Activated T-cell treated with anti-CD3 and anti-CD28 coated beads, Interleukin-2, amount 50 U/mL, for 72 hours (primary cell): ENCODE results near the gene ZCCHC14. TPM values are rescaled to one million over a fixed set of nuclear protein-coding genes. Genes with fewer than 3 reads are reported as not detected.

Source experiments
- ATAC-seq, 2 donors: fragments of 150-1000 bp; cut with Tn5 transposase; replicated peaks in 1 of 2; 2 replicates each; pipeline ENCODE4 v1.10.0; 2021; ENCODE audit warnings: moderate library complexity in 2 of 2, mild to moderate bottlenecking in 1 of 2
- DNase-seq, 2 donors: peaks; one replicate each; pipeline ENCODE4 v3.0.0; 2021 to 2022; ENCODE audit warnings: mixed read lengths in 1 of 2
- H3K27ac Mint-ChIP-seq: one replicate; pipeline ENCODE4 v1.8.0; 2022; ENCODE audit warnings: mild to moderate bottlenecking, moderate library complexity, mixed read lengths
- H3K27me3 Mint-ChIP-seq: one replicate; pipeline ENCODE4 v1.8.0; 2022; ENCODE audit warnings: low read depth, mixed read lengths
- H3K36me3 Mint-ChIP-seq, 2 donors: one replicate each; pipeline ENCODE4 v1.8.0; 2022; ENCODE audit warnings: mixed read lengths in 2 of 2, mild to moderate bottlenecking in 1 of 2; ENCODE audit not compliant: insufficient read depth in 2 of 2
- H3K4me1 Mint-ChIP-seq: one replicate; pipeline ENCODE4 v1.8.0; 2022; ENCODE audit warnings: low read depth, mixed read lengths
- H3K4me3 Mint-ChIP-seq, 2 donors: one replicate each; pipeline ENCODE4 v1.8.0; 2022; ENCODE audit warnings: mild to moderate bottlenecking in 2 of 2, mixed read lengths in 2 of 2, moderate library complexity in 2 of 2
- H3K9me3 Mint-ChIP-seq, 2 donors: one replicate each; pipeline ENCODE4 v1.8.0; 2022; ENCODE audit warnings: mixed read lengths in 2 of 2
- total RNA-seq, 2 donors: library from RNA; stranded (reverse); gene quantifications; one replicate each; pipeline ENCODE4 v1.2.3, GENCODE V29; 2022

The ZCCHC14 gene
- total RNA-seq, 2 donors from 2014 or later: 13.6 to 14.1 TPM

DNA sequence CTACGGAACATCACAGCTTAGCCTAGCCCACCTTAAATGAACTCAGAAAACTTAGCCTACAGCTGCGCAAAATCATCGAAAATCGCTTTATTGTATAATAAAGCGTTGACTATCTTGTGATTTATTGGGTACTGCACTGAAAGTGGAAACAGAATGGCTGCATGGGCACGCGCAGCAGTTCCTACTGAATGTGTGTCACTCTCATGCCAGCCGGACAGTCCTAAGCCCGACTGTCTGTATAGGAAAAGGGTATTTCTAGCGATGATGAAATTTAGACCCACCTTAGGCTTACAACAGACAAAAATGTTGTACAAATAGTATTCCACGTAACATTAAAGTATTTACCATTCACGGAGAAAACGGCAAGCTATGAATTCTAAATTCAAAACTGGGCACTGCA, 118.5 kb downstream of the ZCCHC14 start:
- H3K27me3 Mint-ChIP-seq: no peaks in the 10 kb centered on the region
- no peak for ATAC-seq

DNA sequence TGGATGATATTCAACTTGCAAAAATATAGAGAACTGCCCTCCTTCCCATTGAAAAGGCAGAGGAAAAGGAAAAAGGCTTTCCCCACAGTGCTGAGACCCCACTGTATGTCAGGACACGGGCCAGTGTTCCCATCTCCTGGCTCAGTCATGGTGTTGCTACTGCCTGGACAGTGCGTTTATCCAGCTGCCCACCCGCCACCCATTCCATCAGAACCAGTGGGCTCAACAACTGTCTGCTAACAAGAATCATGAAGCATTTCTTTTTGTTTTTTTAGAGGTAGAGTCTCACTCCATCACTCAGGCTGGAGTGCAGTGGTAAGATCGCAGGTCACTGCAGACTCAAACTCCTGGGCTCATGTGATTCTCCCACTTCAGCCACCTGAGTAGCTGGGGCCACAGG, 120.5 kb downstream of the ZCCHC14 start:
- no peak overlapping the region for H3K27ac Mint-ChIP-seq
- H3K4me3 Mint-ChIP-seq: no peak overlapping the region
- H3K36me3 Mint-ChIP-seq: no peaks in the 10 kb centered on the region
- no peak for ATAC-seq
- H3K9me3 Mint-ChIP-seq: no peaks in the 10 kb centered on the region
- DNase-seq: no peak
- peaks cover 49% of the 10 kb centered on the region for H3K4me1 Mint-ChIP-seq
- H3K27me3 Mint-ChIP-seq: no peaks in the 10 kb centered on the region

More for the DNA sequence above, 118.5 kb downstream of the ZCCHC14 start:
- Mint-ChIP-seq H3K4me3 (no peak overlapping the region), H3K9me3 (no peaks in the 10 kb centered on the region), H3K4me1 (peaks cover 41% of the 10 kb centered on the region), H3K27ac (no peak overlapping the region), H3K36me3 (no peaks in the 10 kb centered on the region)
- DNase-seq: no peak

DNA sequence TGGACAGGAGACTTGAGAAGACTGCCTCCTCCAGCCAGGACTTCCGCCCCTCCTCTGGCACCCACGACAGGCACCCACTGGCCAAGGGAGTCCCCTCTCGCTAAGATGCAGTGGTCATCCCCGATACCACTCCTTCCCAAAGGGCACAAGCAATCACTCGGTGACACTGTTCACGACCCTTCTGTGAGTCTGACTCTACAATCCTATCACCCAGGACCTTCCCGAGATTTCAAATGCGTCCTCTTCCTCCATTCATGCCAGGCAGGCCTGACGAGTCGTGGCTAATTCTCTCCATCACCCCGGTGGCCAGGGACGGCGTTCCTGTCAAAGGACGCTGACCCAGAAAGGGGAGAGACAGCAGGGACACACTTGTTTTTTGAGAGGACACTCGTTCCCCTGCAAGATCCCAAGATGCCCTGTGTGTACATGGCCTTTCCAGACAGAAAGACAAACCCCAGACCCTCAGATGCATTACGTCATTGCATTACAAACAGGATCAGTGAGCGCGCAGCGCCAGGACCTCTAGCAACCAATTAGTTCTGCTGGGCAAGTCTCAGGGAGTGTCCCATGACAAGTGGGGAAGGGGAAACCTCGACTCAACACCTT, 121.5 kb downstream of the ZCCHC14 start:
- H3K27me3 Mint-ChIP-seq: no peaks in the 10 kb centered on the region
- no peaks in the 10 kb centered on the region for H3K36me3 Mint-ChIP-seq
- H3K4me3 Mint-ChIP-seq: no peak overlapping the region
- H3K4me1 Mint-ChIP-seq: peaks cover 40% of the 10 kb centered on the region
- ATAC-seq (no peak), DNase-seq (no peak)
- H3K9me3 Mint-ChIP-seq: no peaks in the 10 kb centered on the region
- no peak overlapping the region for H3K27ac Mint-ChIP-seq

DNA sequence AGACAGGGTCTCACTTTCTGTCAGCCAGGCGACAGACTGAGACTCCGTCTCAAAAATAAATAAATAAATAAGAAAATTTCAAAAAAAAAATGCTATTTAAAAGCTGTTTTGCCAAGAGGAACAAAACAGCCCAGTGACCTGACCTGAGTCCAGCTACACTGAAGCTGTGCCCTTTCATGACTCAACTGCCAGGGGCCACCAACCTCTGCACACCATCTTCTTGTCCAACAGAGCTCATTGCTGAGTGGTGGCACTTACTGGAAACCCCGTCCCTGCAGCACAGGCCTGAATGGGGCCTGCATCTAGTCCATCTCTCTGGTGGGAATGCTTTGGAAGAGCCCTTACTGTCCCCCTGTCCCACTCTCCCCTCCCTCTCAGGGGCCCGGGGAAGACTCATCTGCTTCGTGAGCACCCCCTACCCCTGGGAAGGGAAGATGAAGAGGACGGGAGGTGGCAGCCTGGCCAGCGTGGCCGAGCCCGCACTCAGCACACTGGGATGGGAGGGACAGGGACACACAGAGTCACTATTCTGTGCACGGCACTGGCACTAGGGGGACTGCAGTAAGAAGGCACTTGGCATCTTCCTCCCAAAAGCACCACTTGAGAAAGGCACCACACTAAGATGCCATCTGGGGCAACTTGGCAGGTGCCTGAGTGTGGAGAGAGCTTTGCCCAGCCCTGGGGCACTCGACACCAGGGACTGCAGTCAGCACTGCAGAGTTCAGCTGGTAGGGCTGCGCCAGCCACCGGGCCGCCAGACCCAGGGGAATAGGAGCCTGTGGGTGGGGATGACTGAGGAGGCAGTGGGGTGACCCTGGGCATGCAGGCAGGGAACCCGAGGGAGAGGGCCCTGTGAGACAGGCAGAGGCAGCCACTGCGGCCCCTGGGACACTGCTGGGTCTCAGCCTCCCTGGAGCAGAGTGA, 122.8 kb downstream of the ZCCHC14 start:
- Mint-ChIP-seq H3K27me3 (no peaks in the 10 kb centered on the region), H3K36me3 (no peaks in the 10 kb centered on the region), H3K4me3 (no peak overlapping the region), H3K4me1 (peaks cover 32% of the 10 kb centered on the region), H3K27ac (no peak overlapping the region), H3K9me3 (no peaks in the 10 kb centered on the region)
- ATAC-seq (peak in 1 of 2 donors; percentile 11), DNase-seq (no peak)

DNA sequence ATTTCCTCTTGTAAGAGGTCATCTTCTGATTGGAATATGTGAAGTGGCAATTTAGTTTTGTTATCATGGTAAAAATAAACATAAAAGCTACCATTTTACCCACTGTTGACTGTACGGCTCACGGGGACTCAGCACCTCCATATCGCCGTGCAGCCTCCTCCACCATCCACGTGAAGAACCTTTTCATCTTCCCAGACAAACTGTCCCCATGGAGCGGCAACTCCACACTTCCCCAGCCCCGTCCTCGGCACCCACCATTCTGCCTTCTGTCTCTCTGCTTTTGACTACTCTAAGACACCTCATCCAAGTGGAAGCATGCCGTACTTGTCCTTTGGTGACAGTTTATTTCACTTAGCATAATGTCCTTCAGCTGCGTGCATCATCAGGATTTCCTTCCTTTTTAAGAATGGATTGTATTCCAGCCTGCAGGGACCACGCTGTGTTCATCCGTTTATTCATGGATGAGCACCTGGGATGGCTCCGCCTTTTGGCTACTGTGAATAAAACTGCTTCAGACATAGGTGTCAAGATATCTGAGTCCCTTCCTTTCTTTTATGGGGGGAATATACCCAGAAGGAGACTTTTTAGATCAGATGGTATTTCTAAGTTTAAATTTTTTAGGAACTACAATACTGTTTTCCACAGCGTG, 123.6 kb downstream of the ZCCHC14 start:
- no peak for ATAC-seq
- H3K27ac Mint-ChIP-seq: no peak overlapping the region
- no peaks in the 10 kb centered on the region for H3K36me3 Mint-ChIP-seq
- H3K9me3 Mint-ChIP-seq: no peaks in the 10 kb centered on the region
- H3K27me3 Mint-ChIP-seq: no peaks in the 10 kb centered on the region
- H3K4me3 Mint-ChIP-seq: no peak overlapping the region
- no peak for DNase-seq
- peaks cover 37% of the 10 kb centered on the region for H3K4me1 Mint-ChIP-seq

DNA sequence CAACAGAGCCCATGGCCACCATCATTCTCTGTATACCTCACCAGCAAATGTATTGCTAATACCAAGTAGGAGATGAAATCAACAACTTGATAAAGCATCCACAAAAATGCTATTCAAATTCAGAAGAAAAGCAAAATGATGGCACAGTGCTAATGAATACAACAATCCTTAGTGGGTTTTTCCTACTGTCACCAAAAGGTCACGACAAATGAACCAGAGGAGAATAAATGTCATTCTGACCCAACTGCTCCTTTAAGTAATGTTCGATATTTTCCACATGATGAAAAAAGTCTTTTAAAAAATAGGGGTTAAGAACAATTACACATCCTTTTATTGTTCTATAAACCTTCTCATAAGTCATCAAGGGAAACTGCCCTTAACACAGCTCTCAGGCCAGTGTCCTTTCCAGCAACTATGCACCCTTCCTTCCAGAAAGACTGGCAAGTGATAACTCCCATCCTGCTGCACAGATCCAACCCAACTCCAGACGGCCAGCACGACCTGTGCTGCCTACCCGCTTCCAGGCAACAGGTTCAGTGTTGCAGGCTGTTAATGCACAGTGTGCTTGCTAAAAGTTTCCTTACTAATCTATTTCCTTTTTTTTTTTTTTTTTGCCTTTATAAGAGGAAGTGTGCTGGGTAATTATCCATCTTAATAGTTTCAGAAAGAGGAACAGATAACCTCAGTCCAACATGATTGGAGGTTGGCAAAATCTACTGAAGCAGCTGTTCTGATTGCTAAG, 124.6 kb downstream of the ZCCHC14 start:
- no peak for ATAC-seq

DNA sequence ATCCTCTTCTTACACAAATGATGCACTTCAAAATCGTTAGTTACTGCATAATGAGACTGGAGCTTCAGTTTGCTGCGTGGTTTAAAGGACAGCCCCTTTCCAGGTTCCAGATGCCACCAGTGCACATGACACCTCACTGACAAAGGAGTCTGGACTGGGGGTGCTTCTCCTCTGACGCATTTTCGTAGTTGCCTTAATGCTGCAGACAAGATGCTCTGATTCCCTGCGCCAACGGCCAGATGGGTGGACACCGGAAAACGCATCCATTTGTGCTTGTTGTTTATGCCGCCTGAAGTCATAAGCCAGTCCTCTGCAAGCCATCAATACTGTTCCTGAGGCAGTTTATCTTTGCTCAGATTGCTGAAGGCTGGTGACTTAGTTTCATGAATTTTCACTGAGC, 125.3 kb downstream of the ZCCHC14 start:
- DNase-seq: no peak
- H3K27me3 Mint-ChIP-seq: no peaks in the 10 kb centered on the region
- no peak overlapping the region for H3K4me3 Mint-ChIP-seq
- H3K9me3 Mint-ChIP-seq: no peaks in the 10 kb centered on the region
- no peak overlapping the region for H3K27ac Mint-ChIP-seq
- no peak for ATAC-seq
- no peaks in the 10 kb centered on the region for H3K36me3 Mint-ChIP-seq
- H3K4me1 Mint-ChIP-seq: peaks cover 42% of the 10 kb centered on the region

More for the DNA sequence above, 124.6 kb downstream of the ZCCHC14 start:
- no peaks in the 10 kb centered on the region for H3K36me3 Mint-ChIP-seq
- no peak for DNase-seq
- no peaks in the 10 kb centered on the region for H3K9me3 Mint-ChIP-seq
- no peak overlapping the region for H3K27ac Mint-ChIP-seq
- no peaks in the 10 kb centered on the region for H3K27me3 Mint-ChIP-seq
- H3K4me3 Mint-ChIP-seq: no peak overlapping the region
- H3K4me1 Mint-ChIP-seq: peaks cover 42% of the 10 kb centered on the region

DNA sequence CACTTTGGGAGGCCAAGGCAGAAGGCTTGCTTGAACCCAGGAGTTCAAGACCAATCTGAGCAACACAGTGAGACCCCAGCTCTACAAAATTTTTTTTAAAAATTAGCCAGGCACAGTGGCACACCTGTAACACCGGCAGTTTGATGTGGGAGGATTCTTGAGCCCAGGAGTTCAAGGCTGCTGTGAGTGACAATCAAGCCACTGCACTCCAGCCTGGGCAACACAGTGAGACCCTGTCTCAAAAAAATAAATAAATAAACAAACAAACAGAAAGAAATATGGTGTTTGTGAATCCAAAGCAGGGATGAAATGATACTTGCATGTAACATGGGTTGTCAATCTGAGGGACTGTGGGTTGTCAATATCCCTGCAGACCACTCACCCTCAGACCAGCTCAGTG, 125.9 kb downstream of the ZCCHC14 start:
- ATAC-seq: no peak
- Mint-ChIP-seq H3K4me3 (no peak overlapping the region), H3K27ac (no peak overlapping the region), H3K4me1 (peaks cover 42% of the 10 kb centered on the region), H3K36me3 (no peaks in the 10 kb centered on the region), H3K27me3 (no peaks in the 10 kb centered on the region), H3K9me3 (no peaks in the 10 kb centered on the region)
- no peak for DNase-seq

DNA sequence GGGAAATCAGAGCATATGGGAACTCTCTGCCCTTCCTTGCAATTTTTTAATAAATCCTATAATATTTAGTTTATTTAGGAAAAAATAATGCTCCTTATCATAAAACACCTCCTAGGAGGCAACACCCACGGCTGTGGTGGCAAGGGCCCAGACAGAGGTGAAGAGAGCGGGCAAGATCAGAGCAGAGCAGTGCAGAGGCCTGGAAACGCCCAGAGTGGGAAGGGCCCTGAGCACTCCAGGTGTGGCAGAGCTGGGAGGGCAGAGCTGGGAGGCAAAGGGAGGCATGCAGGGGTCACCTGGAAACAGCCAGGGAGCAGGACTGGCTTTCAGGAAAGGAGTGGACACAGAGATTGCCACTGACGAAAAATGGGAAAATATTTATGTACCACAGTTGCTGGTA, 126.5 kb downstream of the ZCCHC14 start:
- H3K36me3 Mint-ChIP-seq: no peaks in the 10 kb centered on the region
- H3K9me3 Mint-ChIP-seq: no peaks in the 10 kb centered on the region
- H3K4me3 Mint-ChIP-seq: no peak overlapping the region
- peaks cover 36% of the 10 kb centered on the region for H3K4me1 Mint-ChIP-seq
- H3K27me3 Mint-ChIP-seq: no peaks in the 10 kb centered on the region
- H3K27ac Mint-ChIP-seq: peak overlapping the region; percentile 44
- DNase-seq (no peak), ATAC-seq (no peak)

DNA sequence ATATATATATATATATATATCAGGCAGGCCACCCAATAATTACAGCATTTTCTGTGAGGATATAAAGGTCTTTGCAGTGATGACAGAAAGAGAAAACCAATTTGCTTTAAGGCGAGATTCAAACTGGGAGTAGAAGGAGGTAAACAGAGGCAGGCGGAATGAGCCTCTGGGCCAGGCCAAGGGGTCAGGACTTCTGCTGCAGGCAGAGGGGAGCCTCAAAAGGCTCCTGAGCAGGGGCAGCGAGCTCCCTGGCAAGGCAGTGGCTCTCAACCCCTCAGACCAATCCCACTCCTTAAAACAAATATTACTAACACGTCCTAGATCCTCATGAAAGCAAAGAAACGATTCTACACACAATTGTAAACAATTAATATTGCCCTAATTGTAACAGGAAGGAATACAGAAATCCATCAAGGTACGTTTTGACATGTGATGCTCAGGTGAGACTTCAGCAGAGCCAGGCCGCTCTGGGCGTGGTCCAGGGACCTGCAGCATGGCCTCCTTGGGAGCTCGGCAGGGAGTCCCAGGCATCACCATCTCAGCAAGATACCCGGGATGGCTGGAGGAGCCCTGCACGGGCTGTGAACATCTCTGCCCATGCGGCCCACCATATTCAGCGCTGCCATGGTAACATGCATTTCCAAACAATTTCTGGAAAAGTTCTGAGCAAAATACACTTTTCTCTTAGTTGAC, 127.7 kb downstream of the ZCCHC14 start:
- H3K4me3 Mint-ChIP-seq: no peak overlapping the region
- no peak for ATAC-seq
- H3K36me3 Mint-ChIP-seq: no peaks in the 10 kb centered on the region

DNA sequence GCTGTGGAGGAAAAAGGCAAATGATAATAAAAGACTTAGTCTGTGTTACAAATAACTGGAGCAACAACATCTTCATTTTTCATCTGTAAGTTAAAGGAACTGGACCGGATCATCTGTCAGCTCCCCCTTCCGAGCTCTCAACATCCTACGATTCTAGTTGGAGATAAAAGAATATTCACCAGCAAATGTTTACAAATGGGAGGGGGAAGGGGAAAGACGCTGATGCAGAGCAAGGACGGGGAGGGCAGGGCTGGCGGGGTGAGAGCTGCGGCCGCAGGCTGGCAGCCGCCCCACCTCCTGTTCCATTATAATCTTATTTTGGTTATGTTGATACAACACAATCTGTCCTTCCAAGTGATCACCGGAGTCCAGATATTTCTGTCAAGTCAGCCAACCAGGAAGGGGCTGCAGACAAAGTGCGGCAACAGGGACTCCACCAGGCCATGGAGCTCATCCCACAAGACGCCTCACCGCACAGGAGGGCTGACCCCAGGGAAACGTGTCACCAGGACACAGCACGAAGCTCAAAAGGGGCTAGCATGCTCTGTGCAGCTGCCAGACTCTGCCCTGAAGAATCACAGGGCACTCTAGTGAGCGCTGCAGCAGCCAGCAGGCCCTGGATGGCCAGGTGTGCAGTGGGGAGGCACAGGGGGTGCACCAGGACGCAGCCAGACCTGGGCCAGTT, 128.9 kb downstream of the ZCCHC14 start:
- Mint-ChIP-seq H3K4me1 (peaks cover 36% of the 10 kb centered on the region), H3K27ac (no peak overlapping the region), H3K9me3 (no peaks in the 10 kb centered on the region), H3K27me3 (no peaks in the 10 kb centered on the region), H3K36me3 (no peaks in the 10 kb centered on the region), H3K4me3 (no peak overlapping the region)
- DNase-seq (no peak), ATAC-seq (no peak)

More for the DNA sequence above, 127.7 kb downstream of the ZCCHC14 start:
- H3K27ac Mint-ChIP-seq: no peak overlapping the region
- no peaks in the 10 kb centered on the region for H3K9me3 Mint-ChIP-seq
- H3K4me1 Mint-ChIP-seq: peaks cover 40% of the 10 kb centered on the region
- DNase-seq: no peak
- no peaks in the 10 kb centered on the region for H3K27me3 Mint-ChIP-seq
